Mammary epithelial cell (primary cell): ENCODE measurements around the gene GRID1.

ENCODE experiments used
- CTCF ChIP-seq, 2 donors: IDR thresholded peaks in 1 of 2; conservative IDR thresholded peaks in 1 of 2; 2 replicates each; pipeline ENCODE4 v1.5.1; 2011 to 2012; ENCODE audit warnings: inconsistent platforms in 2 of 2, low read length in 2 of 2, mild to moderate bottlenecking in 2 of 2, control low read depth in 1 of 2, low read depth in 1 of 2; ENCODE audit not compliant: insufficient read depth in 1 of 2; ENCODE audit errors: extremely low read depth in 1 of 2
- EZH2 ChIP-seq: IDR thresholded peaks from 2 replicates; pipeline ENCODE4 v1.6.1; 2012; ENCODE audit warnings: low read length, inconsistent platforms, borderline replicate concordance

- TF ChIP-seq CTCF (conservative IDR thresholded peaks at IDR 0.05 in 1 of 2, IDR thresholded peaks at IDR 0.05 in 1 of 2; ENCODE audit: extremely low read depth in 1 of 2, insufficient read depth in 1 of 2, low read depth in 1 of 2, low read length in 2 of 2) (no peak), EZH2 (no peak)
Measured at GRCh38 chr10:86355571-86356038, 11.0 kb downstream of the GRID1 start.
